Ishikawa (cell line): ENCODE results near the gene COL4A2.

Experiments
- CREB1 ChIP-seq: IDR thresholded peaks from 2 replicates; pipeline ENCODE4 v1.6.1; 2012; ENCODE audit warnings: low read depth
- EP300 ChIP-seq: IDR thresholded peaks from 2 replicates; pipeline ENCODE4 v1.6.1; 2012; ENCODE audit warnings: borderline replicate concordance
- TAF1 ChIP-seq: IDR thresholded peaks from 2 replicates; pipeline ENCODE4 v1.6.1; 2012; ENCODE audit warnings: low read depth, mild to moderate bottlenecking
- ZBTB7A ChIP-seq: IDR thresholded peaks from 2 replicates; pipeline ENCODE4 v1.6.1; 2012; ENCODE audit warnings: low read depth
- TF ChIP-seq, protein P1 (sequence below): IDR thresholded peaks from 2 replicates; pipeline ENCODE4 v1.6.1; 2012; ENCODE audit warnings: low read depth, mild to moderate bottlenecking

DNA sequence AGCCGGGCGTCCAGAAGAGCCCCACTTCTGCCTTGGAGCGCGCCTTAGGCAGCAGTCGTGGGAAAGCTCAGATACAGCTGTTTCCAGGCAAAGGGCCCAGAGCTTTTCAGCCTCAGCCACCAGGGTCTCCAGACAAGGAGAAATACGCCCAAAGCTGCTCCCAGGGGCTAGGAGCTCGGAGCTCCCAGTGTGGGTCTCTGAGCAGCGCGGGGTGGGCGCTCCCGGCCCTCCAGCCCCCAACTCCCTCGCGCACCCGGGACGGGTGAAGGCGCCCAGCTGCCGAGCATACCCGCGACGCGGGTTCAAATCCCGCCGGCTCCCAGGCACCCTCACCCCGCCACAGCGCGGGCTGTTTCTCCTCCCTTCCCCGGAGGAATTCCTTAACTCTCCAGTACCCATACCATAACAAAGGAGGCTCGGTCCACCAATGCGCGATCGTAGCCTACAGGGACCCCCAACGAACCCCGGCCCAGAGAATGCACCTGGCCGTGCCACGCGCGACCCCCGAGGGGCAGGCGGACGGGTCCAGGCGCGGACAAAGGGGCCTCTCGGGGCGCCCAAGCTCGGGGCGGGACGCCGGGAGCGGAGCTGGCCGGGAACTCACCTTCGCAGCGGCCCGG lies 634 bp upstream of the COL4A2 start:
- TF ChIP-seq ZBTB7A (peak; percentile 28; the same call in 1 of the 2 replicates), TAF1 (no peak), CREB1 (no peak), EP300 (no peak)
- TF ChIP-seq, protein P1, sequence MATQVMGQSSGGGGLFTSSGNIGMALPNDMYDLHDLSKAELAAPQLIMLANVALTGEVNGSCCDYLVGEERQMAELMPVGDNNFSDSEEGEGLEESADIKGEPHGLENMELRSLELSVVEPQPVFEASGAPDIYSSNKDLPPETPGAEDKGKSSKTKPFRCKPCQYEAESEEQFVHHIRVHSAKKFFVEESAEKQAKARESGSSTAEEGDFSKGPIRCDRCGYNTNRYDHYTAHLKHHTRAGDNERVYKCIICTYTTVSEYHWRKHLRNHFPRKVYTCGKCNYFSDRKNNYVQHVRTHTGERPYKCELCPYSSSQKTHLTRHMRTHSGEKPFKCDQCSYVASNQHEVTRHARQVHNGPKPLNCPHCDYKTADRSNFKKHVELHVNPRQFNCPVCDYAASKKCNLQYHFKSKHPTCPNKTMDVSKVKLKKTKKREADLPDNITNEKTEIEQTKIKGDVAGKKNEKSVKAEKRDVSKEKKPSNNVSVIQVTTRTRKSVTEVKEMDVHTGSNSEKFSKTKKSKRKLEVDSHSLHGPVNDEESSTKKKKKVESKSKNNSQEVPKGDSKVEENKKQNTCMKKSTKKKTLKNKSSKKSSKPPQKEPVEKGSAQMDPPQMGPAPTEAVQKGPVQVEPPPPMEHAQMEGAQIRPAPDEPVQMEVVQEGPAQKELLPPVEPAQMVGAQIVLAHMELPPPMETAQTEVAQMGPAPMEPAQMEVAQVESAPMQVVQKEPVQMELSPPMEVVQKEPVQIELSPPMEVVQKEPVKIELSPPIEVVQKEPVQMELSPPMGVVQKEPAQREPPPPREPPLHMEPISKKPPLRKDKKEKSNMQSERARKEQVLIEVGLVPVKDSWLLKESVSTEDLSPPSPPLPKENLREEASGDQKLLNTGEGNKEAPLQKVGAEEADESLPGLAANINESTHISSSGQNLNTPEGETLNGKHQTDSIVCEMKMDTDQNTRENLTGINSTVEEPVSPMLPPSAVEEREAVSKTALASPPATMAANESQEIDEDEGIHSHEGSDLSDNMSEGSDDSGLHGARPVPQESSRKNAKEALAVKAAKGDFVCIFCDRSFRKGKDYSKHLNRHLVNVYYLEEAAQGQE = no peak
